C4-2B (cell line): ENCODE data around the gene TMEM44.

ENCODE experiments used
- CTCF ChIP-seq: fragments of 450-650 bp; conservative IDR thresholded peaks from 2 replicates; pipeline ENCODE4 v1.5.1; 2017; ENCODE audit warnings: mild to moderate bottlenecking
- ZFX ChIP-seq: fragments of 450-650 bp; IDR thresholded peaks from 2 replicates; pipeline ENCODE4 v1.6.1; 2017

GRCh38 chr3:194585880-194586281 is 47.3 kb downstream of the TMEM44 start:
- TF ChIP-seq CTCF (no peak), ZFX (no peak)
